GM18502 (cell line): ENCODE measurements around the gene PTRHD1.
"Not testable (repeated sequence)": the region's sequence is repeated elsewhere in the genome, so short reads cannot be mapped to it uniquely, and the experiment has no call there.

Source experiments
- ATAC-seq: cut with Tn5 transposase; IDR thresholded peaks from one replicate; pipeline ENCODE4 v1.9.1; 2021; ENCODE audit warnings: mild to moderate bottlenecking; ENCODE audit not compliant: unreplicated experiment, poor library complexity

Gene PTRHD1

DNA sequence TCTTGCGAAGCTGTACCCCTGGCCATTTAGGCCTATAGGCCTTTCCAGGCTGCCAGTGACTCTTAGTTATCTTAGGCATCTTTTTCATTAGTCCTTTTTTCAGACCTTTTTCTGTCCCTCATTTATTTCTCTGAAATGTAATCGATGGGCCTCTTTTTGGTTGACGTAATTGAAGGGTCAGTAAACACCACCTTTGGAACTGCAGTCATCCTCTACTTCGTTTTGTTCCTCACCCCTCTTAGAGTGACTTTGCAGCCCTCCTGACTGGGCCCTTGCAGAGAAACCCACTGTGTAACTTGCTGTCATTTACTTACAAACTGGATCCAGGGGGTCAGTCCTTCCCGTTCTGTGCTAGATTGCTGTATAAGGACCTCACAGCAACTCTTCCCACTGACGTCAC, 23.2 kb upstream of the PTRHD1 start:
- no peak for ATAC-seq

DNA sequence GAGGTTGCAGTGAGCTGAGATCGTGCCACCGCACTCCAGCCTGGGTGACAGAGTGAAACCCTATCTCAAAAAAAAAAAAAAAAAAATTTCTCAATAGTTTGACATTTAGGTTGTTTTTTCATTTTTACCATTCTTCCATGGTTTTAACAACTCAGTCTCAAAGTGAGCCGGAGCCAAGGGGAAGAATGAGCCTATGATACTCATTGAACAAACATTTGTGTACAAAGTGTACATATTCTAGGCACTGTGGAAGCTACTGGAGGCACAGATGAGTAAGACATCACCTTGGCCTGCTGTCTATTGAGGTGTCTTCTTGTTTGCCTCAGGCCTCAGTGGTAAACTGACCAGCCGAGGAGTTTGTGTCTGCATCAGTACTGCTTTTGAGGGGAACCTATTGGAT, 22.0 kb upstream of the PTRHD1 start:
- ATAC-seq, result no peak

DNA sequence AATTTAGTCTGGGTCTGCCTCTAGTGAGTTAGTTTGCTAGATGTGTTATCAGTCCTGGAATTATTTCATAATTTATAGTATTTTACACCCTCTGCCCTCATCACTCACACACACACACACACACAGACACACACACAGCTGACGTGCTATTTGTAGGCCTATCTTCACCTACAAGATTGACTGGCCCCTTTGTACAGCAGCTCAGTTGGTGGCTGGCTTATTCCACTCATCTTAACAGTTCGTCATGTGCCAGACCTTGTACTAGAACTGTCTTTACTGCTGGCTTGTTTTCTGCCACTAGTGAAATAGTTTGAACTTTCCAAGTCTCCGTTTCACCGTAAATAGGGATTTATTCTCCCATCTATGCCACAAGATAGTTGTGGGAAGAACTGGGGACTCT, 21.3 kb upstream of the PTRHD1 start:
- ATAC-seq, result no peak

DNA sequence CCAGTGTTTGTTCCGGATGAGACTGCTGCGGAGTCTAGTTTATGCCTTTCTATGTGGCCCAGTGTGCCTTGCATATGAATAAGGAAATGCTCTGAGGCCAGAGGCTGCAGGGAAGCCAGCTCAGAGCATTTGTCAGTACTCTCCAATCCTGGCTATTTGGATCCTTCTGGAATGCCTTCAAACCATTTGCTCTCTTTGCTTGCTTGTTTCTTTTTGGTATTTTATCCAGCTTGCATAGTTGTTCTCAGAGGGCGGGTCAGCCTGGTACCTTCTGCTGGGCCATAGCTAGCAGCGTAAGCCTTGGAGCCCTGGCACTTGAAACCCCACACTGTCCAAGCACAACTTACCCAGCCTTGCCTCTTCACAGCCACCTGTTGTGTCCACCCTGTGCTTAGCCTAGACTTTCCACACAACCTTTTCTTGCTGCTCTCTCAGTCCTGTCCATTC, 20.5 kb upstream of the PTRHD1 start:
- ATAC-seq, result no peak

DNA sequence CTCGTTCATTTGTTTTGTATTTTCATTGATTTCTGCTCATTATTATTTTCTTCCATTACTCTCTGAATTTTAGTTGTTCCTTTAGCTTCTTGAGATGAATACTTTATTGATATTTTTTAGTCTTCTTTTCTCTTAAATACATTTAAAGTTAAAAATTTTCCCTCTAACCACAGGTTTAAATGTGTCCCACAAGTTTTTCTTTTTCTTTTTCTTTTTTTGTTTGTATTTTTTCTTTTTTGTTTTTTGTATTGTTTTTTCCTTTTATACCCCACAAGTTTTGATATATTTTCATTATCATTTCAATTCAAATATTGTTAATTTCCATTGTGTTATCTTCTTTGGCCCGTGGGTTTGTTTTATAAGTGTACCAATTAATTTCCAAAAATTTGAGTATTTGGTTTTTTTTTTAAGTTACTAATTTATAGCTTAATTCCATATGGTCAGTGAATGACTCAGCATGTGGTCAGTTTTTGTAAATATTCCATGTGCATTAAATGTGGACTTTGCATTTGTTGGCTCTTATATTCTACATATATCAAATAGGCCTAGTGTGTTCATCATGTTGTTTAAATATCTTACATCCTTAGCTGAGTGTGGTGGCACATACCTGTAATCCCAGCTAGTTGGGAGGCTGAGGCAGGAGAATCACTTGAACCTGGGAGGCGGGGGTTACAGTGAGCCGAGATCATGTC, 16.3 kb upstream of the PTRHD1 start:
- ATAC-seq, result no peak

DNA sequence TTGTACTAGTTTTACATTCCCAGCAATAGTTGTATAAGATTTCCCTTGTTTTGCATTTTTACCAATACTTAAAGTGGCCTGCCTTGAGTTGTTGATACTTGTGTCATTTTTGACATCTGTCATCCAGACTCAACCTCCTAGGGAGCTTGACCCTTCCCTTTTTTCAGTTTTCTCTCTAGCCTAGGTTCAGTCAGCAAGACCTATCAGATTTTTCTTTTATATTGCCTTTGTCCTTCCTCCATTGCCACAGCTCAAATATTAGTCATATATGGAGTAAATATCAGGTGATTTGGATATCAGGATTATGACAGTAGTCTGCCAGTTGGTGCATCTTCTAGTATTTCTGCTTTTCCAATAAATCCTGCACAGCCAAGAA, 13.5 kb upstream of the PTRHD1 start:
- ATAC-seq, result no peak

DNA sequence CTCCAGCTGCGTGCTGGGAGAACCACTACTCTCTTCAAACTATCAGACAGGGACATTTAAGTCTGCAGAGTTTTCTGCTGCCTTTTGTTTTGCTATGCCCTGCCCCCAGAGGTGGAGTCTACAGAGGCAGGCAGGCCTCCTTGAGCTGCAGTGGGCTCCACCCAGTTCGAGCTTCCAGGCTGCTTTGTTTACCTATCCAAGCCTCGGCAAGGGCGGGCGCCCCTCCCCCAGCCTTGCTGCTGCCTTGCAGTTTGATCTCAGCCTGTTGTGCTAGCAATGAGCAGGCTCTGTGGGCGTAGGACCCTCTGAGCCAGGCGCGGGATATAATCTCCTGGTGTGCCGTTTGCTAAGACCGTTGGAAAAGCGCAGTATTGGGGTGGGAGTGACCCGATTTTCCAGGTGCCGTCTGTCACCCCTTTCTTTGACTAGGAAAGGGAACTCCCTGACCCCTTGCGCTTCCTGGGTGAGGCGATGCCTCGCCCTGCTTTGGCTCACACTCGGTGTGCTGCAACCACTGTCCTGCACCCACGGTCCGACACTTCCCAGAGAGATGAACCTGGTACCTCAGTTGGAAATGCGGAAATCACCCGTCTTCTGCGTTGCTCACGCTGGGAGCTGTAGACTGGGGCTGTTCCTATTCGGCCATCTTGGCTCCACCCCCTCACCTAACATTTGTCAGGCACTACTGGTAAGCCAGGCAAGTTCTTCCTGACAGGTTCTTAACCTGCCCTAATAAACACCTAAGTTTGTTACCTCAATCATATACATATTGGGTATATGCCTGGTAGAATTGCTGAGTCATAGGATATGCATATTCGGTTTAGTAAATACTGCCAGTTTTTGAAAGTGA, 12.8 kb upstream of the PTRHD1 start:
- not testable (repeated sequence) for ATAC-seq

DNA sequence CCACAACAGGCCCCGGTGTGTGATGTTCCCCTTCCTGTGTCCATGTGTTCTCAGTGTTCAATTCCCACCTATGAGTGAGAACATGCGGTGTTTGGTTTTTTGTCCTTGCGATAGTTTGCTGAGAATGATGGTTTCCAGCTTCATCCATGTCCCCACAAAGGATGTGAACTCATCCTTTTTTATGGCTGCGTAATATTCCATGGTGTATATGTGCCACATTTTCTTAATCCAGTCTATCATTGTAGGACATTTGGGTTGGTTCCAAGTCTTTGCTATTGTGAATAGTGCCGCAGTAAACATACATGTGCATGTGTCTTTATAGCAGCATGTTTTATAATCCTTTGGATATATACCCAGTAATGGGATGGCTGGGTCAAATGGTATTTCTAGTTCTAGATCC, 7.3 kb upstream of the PTRHD1 start:
- not testable (repeated sequence) for ATAC-seq

DNA sequence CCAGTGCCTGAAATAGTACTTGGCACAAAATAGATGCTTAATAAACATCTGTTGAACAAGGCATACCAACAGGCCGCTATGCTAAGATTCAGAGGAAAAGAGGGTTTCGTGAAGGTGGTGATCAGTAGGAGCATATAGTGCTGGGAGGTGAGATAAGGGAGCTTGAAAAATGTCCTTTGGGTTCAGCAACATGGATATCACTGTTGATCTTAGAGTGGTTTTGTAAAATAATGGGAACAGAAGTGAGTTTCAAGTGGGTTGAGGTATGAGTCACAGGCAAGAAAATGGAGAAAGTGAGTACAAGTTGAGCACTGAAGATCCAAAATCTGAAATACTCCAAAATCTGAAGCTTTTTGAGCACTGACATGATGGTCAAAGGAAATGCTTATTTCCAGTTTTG, 4.5 kb upstream of the PTRHD1 start:
- ATAC-seq, result no peak

DNA sequence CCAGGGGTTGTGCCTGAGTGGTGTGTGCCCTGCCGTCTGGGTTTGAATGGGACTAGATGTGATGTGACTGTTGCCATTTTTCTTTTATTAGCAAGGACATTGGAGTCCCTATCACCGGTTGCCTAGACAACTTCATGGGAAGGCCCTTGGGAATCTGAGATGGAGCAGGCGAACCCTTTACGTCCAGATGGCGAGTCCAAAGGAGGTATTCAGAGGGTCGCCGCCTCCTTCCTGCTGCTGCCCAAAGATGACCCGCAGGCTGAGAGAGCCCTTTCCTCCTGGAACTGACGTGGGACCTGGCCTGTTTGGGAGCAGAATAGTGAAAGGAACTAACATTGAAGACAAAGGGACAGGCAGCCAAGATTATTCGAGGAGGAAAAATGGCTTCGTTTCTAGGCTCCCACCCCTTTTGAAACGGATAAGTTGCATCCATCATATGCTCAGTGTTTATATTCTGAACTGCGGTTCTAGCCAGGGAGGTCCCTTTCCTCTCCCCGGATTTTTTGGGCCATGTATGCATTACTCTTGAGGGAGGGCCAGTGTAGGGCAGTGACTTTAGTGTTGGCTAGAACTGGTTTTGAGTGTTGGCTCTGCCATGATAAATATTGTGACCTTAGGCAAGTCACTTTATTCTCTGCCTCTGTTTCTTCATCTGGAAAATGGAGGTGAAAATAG, 707 bp upstream of the PTRHD1 start:
- ATAC-seq, result no peak

DNA sequence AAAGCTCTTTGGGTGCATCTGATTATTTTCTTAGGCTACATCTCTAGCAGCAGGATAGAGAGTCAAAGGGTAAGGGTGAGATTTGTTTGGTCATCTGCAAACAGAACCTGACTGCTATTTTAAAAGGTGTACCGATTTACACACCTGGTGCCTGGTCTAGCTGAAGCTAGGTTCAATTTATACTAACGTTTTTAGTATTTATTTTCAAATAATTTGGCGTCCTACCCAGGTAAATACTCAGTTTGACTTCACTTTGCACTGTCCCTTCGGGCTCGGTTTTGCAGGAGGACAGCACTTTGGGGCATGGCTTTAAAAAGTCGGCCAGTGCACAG, 683 bp downstream of the PTRHD1 start:
- no peak for ATAC-seq

DNA sequence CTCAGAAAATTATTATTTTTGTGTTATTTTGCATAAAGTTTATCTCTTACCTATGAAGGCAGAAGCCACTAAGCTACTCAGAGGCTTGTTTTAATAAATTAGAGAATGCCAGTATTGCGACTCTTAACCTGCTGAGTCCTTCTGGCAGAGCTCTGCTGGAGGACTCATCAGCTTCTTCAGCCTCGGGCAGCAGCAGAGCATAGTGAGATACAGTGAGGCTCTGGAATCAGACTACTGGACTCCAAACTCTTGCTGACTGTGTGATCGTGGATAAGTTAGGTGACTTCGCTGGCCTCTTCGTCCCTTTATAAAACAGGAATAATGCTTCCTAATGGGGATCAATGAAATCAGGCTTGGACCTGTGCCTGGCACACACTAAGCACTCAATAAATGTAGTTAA, 1.7 kb downstream of the PTRHD1 start:
- no peak for ATAC-seq

DNA sequence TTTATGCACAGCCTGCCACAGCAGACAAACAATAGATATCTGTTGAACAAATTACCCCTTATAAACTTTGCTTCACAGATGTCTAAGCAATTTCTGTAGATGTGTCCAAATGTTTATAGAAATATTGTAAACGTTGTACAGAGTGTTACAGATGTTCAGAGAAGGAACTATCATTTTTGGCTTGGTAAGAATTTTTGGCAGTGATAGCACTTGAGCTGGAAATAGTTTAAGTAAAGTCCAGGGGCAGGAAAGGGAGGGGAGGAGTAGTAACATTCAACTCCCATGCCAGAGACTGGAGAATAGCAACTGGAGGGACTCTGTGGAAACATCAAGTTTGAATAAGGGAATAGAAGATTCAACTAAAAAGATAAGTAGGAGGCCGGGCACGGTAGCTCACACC, 4.4 kb downstream of the PTRHD1 start:
- ATAC-seq, result no peak

DNA sequence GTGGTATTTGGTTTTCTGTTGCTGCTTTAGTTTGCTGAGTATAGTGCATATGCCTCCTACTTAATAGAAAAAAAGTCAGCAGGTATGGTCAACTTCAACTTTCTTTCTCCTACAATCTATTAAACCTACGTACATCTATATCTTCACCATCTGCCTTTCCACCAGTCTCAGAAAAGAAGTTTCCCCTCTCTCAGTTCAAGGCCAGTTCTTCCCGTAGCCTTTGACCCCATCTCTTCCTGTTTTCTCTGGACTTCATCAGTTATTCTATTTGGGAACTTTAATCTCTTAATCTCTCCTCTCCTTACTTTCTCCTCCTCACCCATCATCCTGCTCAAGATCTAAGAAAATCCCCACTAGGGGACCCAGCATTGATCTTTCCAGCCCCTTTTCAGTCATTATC, 5.7 kb downstream of the PTRHD1 start:
- no peak for ATAC-seq

DNA sequence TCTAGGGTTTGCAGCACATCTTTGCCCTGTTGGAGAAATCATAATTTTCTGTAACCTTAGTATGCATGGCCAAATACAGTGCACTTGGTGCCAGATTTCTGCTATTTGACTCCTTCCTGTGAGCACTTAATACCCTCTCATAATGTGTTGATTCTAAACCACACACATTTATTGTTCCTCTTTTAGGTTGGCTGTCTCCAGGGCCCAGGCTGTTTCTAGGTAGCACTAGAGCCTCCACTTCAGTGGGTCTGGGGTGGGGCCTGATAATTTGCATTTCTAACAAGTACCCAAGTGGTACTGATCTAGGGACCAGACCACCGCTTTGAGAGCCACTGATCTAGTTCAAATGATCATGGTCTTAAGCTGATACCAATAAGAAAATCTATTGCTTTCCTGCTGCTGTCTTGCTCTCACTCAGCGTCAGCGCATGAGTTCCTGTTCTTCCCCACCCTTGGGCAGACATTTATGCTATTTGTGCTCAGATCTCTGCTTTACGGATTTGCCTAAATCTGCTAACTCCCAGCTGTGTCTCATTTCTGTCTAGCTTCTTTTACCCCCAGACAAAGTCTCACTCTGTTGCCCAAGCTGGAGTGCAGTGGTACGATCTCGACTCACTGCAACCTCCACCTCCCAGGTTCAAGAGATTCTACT, 7.4 kb downstream of the PTRHD1 start:
- ATAC-seq, result peak; percentile 94

DNA sequence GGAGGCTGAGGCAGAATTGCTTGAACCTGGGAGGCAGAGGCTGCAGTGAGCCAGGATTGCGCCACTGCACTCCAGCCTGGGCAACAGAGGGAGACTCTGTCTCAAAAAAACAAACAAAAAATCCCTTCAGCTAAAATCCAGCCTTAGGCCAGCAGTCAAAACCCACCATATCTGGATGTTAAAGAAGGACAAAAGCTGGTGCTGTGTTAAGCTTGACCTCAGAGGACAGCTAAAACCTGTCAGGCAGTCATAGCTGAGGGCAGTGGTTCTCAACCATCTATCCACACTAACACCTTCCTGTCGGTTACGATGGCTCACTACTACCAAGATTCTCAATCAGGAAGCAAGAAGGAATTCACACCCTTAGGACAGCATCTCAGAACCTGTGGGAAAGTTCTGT, 9.6 kb downstream of the PTRHD1 start:
- no peak for ATAC-seq

DNA sequence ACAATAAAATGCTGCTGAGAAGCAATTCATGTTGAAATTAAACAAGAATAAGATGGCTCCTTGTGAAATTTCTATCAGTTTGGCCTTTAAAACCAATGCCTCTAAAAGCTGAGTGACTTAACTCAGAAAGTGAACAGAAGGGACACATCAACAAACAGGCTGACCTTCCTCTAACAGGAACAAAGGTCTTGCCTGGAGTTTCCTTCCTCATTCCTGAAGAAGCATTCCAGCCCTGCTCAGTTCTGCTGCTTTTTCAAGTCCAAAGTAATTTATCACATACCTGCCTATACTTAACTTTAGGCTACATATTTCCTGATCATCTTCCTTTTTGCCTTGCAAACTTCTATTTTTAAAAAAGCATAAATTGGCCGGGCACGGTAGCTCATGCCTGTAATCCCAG, 14.1 kb downstream of the PTRHD1 start:
- ATAC-seq, result no peak

DNA sequence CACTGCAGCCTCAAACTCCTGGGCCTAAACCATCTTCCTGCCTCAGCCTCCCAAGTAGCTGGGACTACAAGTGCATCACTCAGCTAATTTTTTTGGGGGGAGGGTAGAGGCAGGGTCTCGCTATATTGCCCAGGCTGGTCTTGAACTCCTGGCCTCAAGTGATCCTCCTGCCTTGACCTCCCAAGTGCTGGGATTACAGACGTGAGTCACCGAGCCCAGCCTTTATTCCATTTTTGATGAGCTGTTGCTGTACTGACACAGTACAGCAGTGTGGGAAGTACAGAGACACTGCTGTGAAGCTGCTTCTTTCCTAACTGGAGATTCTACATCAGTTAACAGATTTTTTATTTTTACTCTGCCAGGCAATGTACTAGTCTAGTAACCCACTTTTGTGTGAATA, 18.8 kb downstream of the PTRHD1 start:
- ATAC-seq, result no peak

DNA sequence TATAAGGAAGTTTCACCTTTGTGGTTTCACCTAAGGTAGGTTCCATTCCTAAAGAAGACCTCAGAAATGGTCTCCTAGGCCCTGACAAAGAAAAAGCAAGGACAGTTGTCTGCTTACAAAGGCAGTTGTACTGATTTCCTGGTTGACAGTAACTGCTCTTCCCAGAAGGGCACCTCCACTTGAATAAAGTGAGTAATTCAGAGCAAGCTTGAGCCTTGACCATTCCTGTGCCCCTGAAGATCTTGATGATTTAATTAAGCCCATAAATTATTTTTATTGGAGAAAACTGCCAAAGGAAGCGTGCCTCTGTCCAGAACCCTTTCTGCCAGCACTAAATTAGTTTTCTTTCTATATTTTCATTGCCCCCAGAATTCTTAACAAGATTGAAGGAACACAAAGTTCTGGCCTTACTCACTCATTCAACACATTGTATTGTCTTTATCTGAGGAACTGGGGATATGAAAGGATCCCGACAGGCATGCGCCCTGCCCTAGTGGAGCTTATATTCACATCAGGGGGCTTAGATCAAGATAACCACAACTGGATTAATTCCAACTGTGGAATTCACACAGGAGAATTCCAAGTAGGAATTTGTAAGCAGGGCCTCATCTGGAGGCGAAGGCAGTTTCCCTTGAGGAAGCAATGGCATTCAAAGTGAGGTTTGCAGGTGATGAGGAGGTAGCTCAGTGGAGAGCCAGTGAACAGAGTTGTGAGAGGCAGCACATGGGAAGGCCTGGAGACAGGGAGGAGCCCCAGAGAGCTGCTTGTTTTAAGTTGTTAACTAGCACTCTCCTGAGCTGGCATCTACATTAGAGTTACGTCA, 21.2 kb downstream of the PTRHD1 start:
- ATAC-seq, result no peak

DNA sequence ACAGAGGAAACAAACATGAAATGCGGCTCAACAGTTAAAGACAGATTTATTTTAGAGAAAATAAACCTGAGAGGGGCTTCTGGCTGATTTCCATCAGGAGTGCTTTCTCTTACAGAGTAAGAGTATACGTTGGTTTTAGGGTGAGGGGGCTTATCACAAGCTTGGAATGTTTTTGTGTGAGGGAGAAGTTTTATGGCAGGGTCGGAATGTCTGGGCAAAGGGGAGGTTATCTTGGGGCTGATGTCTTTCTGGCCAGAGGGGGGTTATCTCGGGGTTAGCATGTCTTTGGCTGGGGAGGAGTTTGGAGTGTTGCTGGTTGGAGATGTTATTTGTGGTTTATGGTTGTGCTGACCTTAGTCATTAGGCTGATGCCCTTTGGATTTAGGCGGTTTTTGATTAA, 22.1 kb downstream of the PTRHD1 start:
- no peak for ATAC-seq
